Forelimb muscle (tissue), 1 donor: Measurements from ENCODE around the gene CLIC4. TPM values are rescaled to one million over a fixed set of nuclear protein-coding genes. Genes with fewer than 3 reads are reported as not detected.
"Not testable (repeated sequence)": the region's sequence is repeated elsewhere in the genome, so short reads cannot be mapped to it uniquely, and the experiment has no call there.

Experiments
- DNase-seq: peaks from one replicate; pipeline ENCODE4 v3.0.0-alpha.2; 2013; ENCODE audit warnings: low read depth
- polyA plus RNA-seq: library from polyadenylated mRNA; unstranded; fragments of 120-200 nt; gene quantifications from one replicate; pipeline ENCODE4 v1.2.1, GENCODE V29; 2013; ENCODE audit not compliant: insufficient read length

Gene CLIC4
- 115 TPM for polyA plus RNA-seq

- peak; percentile 77 for DNase-seq
Measured at GRCh38 chr1:24744911-24745710, at the start of gene CLIC4. CLIC4 (plus strand) TSS chr1:24745447; CDS start chr1:24745554, 107 bp downstream.

DNA sequence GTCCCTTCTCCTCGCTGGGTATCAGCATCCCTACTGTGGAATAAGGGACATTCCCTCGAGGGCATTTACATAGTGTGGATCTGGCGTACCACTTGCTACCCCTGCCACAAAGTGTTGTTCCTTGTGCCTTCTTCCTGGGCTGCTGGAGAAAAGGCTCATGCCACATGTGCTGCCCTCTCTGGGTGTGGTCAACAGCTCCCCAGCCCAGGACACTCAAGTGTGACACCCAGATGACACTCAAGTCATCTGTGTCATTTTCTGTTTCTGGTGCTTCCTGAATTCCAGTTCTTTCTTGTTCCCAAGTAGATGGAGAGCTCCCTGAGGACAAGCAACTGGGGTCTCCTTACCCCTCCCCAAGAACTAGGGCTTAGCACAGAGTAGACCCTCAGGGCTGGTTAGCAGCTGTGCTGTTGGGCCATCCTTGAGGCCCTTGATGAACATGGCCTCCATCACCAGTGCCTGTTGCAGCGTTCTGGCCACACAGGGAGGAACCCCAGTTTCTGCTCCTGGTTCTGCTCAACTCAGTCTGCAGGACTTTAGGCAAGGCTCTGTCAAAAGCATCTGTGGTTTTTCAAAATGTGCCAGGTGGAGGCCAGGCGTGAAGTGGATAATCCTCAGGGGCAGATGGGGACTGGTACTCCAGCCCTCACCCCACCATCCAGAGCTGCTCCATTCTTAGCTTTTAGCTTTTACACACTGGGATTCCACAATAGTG is 49.0 kb upstream of the CLIC4 start:
- no peak for DNase-seq

DNA sequence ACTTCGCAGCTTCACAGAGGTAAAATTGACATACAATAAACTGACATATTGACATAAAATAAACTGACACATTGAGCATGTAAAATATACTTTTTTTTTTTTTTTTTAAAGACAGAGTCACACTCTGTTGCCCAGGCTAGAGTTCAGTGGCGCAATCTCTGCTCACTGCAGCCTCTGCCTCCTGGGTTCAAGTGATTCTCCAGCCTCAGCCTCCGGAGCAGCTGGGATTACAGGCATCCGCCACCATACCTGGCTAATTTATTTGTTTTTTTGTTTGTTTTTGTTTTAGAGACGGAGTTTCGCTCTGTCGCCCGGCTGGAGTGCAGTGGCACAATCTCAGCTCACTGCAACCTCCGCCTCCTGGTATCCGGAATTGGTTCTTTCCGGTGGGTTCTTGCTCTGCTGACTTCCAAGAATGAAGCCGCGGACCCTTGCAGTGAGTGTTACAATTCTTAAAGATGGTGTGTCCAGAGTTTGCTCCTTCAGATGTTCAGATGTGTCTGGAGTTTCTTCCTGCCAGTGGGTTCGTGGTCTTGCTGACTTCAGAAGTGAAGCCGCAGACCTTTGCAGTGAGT is 48.4 kb upstream of the CLIC4 start:
- no peak for DNase-seq

DNA sequence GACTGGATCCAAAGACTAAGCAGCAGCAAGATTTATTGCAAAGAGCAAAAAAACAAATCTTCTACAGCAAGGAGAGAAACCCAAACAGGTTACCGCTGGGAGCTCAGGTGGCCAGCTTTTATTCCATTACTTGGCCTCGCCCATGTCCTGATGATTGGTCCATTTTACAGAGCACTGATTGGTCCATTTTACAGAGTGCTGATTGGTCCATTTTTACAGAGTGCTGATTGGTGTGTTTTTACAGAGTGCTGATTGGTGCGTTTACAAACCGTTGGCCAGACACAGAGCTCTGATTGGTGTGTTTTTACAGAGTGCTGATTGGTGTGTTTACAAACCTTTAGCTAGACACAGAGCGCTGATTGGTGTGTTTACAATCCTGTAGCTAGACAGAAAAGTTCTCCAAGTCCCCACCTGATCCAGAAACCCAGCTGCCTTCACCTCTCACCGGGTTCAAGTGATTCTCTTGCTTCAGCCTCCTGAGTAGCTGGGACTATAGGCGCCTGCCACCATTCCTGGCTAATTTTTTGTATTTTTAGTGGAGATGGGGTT is 47.7 kb upstream of the CLIC4 start:
- not testable (repeated sequence) for DNase-seq

DNA sequence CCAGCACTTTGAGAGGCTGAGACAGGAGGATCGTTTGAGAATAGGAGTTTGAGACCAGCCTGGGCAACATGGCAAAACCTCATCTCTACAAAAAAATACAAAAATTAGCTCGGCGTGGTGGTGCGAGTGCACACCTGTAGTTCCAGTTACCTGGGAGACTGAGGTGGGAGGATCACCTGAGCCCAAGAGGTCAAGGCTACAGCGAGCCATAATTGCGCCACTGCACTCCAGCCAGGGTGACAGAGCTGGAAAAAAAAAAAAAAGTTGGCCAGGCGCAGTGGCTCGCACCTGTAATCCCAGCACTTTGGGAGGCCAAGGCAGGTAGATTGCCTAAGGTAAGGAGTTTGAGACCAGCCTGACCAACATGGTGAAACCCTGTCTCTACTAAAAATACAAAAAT is 46.9 kb upstream of the CLIC4 start:
- DNase-seq = not testable (repeated sequence)

DNA sequence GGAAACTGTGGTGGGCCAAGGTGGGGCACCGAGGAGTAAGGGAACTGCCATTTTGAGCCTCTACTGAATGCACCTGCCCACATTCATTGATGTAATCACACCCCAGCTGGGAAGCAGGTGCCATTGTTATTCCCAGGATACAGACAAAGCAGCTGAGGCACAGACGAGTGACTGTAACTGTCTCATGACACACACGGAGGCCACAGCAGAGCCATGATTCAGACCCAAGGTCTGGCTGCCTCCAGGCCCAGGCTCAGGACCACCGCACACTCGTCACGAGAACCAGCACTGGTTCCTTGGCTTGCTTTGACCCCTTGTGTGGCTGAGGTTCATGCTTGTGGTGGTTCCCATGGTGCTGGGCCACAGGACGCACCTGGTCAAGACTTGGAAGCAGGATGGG is 45.6 kb upstream of the CLIC4 start:
- DNase-seq = no peak

DNA sequence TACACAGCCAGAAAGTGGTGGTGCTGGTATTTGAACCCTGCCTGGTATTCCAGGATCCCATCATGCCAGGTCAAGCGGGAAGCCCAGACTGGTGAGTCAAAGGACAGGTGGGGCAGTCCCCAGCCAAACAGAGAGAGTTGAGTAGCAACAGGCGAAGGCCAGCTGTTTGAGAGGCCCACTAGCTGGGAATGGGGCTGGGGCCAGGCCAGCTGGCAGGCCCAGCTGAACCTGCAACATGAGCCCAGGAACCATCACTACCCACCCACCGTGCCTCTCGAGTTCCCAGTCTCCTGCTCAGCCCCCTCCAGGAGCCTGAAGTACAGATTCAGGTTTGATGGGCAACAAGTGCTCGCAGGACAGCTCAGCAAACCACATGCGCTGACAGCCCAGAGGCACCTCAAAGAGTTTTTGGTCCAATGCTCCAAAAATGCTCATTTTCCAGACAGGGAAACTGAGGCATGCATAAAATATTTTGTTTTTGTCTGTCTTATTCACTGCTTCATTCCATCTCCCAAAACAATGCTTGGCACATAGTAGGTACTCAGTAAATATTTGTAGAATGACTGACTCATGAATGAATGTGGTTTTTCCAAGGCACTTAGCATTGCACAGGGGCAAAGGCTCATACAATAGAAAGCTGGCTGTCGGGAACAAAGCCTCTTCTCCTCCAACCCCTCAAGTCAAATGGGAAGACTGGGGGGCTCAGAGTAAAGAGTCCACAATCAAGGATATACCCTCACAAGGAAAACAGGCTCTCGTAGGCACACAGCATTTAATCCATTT is 42.5 kb upstream of the CLIC4 start:
- no peak for DNase-seq

GRCh38 chr1:24704411-24705259 is 40.6 kb upstream of the CLIC4 start:
- DNase-seq = no peak

DNA sequence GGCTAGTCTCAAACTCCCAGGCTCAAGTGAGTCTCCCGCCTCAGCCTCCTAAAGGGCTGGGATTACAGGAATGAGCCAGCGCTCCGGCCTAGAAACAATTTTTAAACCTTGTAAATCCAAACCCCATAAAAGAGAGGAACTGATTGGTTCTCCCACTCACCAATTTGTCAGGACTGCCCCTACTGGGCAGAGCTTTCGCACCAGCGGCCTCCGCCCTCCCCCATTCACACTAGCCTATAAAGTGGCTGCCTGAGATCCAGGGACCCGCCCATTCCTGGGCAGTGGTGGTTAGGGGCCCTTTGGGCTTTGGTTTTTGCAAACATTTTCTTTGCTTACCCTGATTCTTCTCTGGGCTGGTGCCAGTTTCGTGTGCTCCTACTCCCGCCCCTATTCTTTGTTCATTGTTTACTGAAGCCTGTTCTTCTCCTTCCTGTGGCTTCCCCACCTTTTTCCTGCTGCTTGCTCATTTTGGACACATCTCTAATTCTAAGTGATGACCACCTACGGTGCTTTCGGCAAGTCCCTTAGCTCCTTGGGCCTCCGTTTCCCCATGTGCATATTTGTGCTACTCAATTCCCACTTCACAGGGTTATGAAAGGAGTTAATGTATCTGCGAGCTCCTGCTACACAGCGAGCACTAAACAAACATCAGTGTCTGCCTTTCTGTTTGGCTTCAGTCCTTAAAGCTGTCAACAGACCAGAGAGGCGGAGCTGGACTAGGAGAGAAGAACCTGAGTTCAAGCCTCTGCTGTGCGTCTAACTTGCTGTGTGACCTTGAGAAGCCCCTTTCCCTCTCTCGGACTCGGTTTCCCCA is 39.8 kb upstream of the CLIC4 start:
- DNase-seq = no peak

GRCh38 chr1:24706074-24706389 is 39.2 kb upstream of the CLIC4 start:
- DNase-seq = not testable (repeated sequence)

DNA sequence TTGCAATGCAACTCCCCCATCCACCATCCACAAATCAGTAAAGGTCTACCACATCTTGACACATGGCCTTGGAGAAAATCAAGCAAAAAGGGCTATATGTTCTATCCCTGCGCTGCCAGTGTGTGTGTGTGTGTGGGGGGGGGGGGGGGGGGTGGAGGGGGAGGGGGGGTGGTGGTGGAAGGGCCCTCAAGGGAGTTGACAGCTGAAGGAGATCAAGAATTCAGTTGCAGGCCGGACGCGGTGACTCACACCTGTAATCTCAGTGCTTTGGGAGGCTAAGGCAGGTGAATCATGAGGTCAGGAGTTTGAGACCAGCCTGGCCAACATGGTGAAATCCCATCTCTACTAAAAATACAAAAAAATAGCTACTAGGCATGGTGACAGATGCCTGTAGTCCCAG is 37.6 kb upstream of the CLIC4 start:
- DNase-seq = no peak

DNA sequence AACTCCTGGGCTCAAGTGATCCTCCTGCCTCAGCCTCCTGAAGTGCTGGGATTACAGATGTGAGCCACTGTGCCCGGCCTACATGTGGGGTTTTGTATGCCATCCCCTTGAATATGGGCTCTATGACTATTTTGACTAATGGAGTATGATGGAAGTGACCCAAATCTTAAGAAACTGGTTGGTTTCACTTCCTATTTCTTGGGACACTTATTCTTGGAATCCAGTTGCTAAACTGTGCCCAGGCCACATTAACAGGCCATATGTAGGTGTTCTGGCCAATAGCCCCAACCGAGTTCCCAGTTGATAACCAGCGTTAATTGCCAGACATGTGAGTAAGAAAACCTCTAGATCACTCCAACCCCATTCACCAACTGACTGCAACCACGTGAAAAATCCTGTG is 36.3 kb upstream of the CLIC4 start:
- DNase-seq = no peak

DNA sequence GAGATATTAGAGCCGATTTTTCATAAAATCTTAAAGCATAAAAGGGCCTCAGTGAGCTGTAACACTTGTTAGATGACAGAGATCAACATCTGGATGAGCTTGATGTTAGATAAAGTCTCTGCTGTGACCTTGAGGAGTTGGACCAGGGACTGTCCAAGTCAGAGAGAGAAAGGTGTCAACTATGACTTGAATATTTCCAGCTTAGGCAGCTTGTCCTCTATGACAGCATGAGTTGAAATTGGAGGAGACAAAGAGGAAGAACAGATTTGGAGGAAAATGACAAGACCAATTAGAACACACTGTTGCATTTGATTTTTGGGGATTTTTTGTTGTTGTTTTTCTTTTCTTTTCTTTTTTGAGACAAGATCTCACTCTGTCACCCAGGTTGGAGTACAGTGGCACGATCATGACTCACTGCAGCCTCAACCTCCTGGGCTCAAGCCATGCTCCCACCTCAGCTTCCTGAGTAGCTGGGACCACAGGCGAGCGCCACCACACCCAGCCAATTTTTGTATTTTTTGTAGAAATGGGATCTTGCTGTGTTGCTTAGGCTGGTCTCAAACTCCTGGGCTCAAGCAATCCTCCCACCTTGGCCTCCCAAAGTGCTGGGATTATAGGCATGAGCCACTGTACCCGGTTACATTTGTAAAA is 35.3 kb upstream of the CLIC4 start:
- no peak for DNase-seq

DNA sequence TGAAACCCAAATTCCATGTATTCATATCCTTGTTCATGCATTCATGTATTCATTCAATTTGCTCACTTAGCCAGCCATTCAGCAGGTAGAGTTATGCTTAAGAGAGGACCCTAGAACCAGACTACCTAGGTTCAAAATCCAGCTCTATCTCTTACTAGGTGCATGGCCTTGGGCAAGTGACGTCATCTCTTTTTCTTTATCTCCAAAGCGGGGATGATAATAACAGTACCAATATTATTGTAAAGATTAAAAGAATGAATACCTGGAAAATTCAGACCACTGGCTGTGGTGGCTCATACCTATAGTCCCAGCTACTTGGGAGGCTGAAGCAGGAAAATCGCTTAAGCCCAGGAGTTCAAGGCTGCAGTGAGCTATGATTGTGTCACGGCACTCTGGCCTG is 33.9 kb upstream of the CLIC4 start:
- DNase-seq = no peak

- DNase-seq = no peak
Measured at GRCh38 chr1:24713176-24713575, 32.1 kb upstream of the CLIC4 start.

DNA sequence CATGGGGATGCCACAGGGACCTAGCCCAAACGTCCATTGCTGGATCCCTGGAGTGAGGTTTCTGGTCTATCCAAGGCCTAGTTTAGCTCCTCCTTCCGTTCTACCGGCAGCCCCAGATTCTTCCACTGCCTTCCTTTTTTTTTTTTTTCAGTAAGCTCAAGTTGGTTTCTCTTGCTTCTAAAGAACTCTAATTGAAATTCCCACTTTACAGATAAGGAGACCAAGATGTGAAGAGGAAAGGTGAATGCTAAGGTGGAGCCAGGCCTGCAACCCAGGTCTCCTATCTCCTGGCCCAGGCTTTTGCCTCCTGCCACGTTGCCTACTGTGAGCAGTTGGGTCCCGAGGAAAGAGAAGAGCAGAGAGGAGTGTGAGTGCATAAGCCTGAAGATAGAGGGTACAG is 31.5 kb upstream of the CLIC4 start:
- DNase-seq = no peak

DNA sequence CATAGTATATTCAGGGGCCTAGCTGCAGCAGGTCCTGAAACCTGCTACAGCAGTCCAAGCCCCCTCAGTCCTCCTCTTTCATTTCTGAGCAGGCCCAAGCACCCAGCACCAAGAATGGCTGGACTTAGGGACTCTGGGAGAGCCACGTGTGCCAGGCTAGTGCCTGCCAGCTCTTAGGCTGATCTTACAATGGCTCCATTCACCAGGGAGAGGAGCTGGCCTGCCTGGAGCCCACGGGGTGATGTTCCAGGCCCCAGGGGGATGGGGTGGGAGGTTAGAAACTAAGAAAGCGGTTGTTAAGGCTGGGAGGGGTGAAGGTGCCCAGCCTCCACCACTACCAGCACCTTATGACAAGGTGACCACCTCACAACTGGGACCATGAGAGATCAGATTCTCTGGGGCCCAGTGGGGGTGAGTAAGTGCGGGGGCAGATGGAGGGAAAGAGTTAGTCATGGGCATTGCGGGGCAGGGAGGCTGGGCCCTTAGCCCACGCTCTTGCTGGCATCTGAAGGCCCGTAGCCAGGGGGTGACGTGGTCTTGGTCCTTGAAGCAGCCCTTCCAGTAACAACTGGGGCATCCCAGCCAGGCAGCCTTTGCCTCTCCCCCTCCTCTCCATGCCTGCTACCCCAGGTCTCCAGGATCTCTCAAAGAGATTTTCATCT is 30.3 kb upstream of the CLIC4 start:
- no peak for DNase-seq

DNA sequence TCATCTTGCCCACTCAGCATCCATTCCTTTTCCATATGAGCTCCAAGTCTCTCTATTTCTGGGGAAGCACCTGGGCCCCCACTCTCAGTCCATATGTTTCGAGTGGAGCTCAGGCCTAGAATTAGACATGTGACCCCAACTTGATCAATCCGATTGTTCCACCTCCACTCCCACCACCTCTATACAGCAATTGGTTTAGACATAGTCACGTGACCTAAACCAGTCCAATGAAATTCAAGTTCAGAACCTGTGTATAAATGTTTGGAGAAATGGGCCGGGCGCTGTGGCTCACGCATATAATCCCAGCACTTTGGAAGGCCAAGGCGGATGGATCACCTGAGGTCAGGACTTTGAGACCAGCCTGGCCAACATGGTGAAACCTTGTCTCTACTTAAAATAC is 29.6 kb upstream of the CLIC4 start:
- no peak for DNase-seq
